Activated CD4-positive, alpha-beta T cell treated with anti-CD3 and anti-CD28 coated beads, Interleukin-2, Interleukin-6, amounts not matched to agents 100 ng/mL and 50 ng/mL, durations not matched to agents 16 hours and 8 hours (primary cell): Measurements from ENCODE around the gene DMKN.

ENCODE experiments used
- DNase-seq: peaks from one replicate; pipeline ENCODE4 v3.0.0-alpha.2; 2020

Gene DMKN, protein sequence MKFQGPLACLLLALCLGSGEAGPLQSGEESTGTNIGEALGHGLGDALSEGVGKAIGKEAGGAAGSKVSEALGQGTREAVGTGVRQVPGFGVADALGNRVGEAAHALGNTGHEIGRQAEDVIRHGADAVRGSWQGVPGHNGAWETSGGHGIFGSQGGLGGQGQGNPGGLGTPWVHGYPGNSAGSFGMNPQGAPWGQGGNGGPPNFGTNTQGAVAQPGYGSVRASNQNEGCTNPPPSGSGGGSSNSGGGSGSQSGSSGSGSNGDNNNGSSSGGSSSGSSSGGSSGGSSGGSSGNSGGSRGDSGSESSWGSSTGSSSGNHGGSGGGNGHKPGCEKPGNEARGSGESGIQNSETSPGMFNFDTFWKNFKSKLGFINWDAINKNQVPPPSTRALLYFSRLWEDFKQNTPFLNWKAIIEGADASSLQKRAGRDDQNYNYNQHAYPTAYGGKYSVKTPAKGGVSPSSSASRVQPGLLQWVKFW

DNA sequence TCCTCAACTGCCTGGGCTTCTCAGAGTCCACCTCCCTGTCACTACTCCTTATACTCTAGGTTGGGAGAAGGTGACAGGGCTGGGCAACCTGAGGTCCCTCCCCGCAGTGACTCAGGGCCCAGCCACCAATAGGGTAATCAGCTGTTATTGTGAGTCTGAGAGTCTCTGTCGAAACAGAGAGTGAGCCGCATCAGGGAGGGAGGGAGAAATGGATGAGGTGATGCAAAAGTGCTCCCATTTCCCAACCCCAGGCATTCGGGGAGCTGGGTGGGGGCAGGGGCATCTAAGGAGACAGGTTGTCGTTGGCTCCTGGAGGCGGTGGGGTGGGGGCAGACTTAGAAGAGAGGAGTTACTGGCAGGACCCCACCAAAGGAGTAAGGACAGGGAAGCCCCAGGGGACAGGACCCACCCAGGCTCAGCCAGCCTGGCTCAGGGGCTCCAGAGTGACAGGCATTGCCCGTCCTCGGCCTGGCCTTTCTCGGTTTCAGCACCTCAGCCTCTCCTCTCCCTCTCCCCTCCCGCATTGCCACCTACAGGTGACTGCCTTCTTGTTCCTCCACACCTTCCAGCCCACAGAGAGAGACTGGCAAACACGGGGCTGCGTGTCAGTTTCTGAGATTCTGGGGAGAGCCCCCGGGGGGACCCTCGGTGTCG lies at the start of gene DMKN:
Gene DMKN (minus strand): TSS at position 22 of the 654 bp plus-strand sequence. CDS start 174 bp downstream, outside the sequence.
- no peak for DNase-seq

- DNase-seq, result no peak
Observed at GRCh38 chr19:35562776-35563175, 49.3 kb upstream of the DMKN start.

- DNase-seq, result no peak
Observed at GRCh38 chr19:35562336-35562735, 48.9 kb upstream of the DMKN start.

DNA sequence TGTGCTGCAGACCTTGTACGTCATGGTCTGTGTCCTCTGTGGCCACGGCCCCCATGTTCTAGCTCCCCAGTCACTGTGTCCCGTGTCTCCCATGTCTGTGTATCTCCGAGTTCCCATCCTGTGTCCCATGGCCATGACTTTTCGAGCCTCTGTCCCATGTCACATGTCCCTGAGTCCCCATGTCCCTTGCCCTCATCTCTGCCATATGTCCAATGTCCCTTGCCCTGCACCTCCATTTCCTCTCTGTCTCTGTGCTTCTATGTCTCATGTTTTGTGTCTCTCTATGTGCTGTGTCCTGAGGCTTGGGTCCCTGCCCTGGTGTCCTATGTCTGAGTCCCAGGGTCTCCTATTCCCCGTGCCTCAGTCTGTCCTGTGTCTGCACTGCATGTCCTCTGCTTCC lies 48.0 kb upstream of the DMKN start:
- DNase-seq, result no peak

- no peak for DNase-seq
Observed at GRCh38 chr19:35560677-35561076, 47.2 kb upstream of the DMKN start.

DNA sequence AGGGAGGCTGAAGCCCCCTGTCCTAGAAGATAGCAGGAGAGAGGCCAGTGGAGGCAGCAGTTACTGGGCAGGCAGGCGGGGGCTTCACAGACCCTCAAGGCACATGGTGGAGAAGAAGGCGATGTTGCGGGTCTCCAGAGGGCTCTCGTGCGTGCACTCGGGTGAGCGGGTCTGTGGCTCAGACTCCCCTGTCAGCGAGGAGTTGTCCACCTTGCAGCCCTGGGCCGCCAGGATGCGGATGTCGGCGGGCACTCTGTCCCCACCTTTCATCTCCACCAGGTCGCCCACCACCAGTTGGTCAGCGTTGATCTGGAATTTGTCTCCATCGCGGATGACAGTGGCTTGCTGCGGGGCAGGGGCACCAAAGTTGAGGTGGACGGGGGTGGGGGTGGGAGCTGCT lies 46.8 kb upstream of the DMKN start:
- DNase-seq, result no peak

- DNase-seq, result no peak
Observed at GRCh38 chr19:35559781-35560180, 46.3 kb upstream of the DMKN start.

DNA sequence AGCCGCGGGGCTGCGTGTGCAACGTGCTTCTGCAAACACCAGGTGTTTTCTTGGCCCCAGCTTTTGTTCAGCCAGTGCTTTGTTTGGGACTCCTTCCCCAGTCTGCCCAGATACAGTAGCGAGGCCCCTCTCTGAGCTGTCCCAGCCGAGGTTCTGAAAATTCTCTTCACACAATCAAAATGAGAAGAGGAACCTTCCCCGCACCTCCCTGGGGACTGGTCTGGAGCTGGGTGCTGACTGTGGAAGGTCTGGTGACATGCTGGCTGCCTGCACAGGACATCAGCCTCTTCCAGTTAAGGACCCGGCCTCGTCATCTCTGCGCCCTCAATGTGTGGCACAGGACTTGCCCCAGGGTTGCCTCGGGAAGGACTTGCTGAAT lies 45.8 kb upstream of the DMKN start:
- no peak for DNase-seq

GRCh38 chr19:35558400-35559280 lies 45.2 kb upstream of the DMKN start:
- DNase-seq, result no peak

DNA sequence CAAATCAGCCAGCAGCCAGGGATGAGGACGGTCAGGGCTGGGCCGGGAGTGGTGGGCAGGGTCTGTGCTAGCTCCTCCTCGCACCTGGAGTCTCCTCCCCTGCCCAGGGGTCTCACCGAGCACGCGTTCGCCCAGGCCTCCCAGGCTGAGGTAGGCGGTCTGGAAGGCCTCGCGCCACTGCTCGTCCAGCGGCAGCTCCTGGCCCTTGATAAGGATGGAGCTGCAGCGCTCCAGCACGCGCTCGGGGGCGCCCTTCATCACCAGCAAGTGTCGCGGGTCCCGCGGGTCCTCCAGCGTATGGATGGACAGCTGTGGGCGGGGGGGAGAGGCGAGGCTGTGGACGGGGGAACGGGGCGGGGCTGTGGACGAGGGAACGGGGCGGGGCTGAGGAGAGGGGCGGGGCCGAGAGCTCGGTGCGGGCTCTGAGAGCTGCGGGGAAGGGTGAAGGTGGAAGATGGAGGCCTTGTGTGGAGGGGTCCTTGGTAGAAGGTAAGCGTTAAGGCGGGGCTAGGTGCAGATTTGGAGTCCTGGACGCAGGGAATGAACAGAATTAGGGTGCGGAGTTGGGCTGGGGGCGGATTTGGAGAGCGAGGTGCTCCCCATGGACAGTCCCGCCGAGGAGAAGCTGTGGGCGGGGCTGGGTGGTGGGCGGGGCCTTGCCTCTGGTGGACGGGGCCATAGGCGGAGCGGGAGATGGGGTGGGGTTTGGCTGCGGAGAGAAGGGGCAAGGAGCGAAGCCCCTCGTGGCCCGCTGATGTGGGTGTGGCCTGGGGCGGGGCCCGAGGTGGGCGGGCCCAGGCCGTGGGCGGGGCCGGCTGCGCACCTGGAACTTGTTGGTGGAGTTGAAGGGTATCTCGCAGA lies 44.3 kb upstream of the DMKN start:
- DNase-seq, result peak; percentile 50

- DNase-seq, result no peak
Observed at GRCh38 chr19:35556846-35557538, 43.5 kb upstream of the DMKN start.

DNA sequence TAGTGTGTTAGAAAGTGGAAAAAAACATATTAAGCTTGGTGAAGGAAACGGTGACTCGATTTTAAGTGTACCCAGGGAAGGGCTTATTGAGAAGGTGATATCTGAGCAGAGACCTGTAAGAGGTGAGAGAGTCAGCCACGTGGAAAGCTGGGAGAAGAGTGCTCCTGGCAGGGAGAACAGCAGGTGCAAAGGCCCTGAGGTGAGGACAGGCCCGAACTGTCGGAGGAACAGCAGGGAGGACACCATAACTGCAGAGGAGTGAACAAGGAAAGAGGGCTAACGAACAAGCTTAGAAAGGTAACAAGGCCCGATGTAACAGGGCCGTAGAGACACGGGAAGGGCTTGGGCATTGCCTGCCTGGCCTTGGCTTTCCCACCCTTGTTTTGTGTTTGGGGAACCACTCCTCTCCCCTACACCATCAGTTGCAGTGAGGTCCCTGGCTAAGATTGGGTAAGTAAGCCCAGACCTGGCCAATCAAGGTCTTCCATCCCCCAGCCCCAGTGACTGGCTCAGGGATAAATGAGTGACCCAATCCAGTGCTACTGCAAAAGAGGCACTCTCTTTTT lies 42.7 kb upstream of the DMKN start:
- no peak for DNase-seq

GRCh38 chr19:35555301-35556005 lies 42.0 kb upstream of the DMKN start:
- no peak for DNase-seq

DNA sequence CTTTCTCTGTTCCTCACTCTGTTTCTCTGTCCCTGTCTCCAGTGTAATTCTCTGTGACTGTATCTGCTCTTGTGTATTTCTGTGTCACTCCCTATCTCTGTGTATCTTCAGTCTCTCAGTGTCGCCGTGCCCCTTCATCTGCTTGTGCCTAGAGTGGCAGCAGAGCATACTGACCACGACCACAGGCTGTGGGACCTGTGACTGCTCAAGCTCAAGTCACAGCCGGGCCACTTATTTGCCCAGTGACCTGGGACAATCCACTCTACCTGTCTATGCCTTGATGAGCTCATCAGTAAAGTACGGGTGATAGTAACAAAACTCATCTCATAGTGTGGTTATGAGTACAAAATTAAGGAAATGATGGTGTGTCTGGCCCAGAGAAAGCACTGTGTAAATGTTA lies 40.6 kb upstream of the DMKN start:
- no peak for DNase-seq

- no peak for DNase-seq
Observed at GRCh38 chr19:35553385-35554000, 40.0 kb upstream of the DMKN start.

- no peak for DNase-seq
Observed at GRCh38 chr19:35552534-35553384, 39.3 kb upstream of the DMKN start.

GRCh38 chr19:35551091-35551810 lies 37.8 kb upstream of the DMKN start:
- DNase-seq, result no peak

DNA sequence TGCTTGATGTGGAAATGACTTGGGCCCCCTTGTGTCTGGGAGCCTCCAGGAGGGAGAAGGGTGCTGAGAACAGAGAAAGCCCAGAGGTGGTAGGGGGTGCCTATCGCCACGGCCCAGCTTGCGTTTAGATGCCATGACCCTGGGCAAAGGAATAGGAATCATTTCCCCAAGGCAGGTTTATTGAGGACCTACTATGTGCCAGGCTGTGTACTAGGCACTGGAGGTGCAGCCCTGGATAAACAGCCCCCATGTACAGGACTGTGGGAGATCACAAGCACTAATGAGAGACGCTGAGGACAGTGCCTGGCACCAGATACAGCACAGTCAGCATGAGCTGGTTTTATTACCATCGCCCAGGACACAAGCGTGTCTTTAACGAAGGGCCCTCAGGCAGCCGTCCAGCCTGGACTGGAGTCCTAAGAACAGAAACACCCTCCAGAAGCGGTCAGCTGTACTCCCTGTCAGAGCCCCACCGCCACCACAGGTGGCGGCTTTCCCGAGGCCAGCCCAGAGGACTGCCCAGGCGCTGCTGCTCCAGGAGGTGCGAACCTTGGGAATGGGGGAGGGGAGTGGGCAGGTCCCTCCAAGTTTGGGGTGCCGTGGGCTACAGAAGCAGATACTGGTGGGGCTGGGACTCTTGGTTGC lies 36.6 kb upstream of the DMKN start:
- DNase-seq, result no peak
